ENCODE data around the gene TOP2B.

- TF ChIP-seq ZNF416 (tag by site-specific recombination; IDR thresholded peaks at IDR 0.05) (no peak), ZNF274 (IDR thresholded peaks at IDR 0.05; ENCODE audit: low read length) (no peak), ZNF274 (tag by site-specific recombination; IDR thresholded peaks at IDR 0.05; ENCODE audit: borderline replicate concordance) (no peak), ZNF830 (tag by site-specific recombination; IDR thresholded peaks at IDR 0.05; ENCODE audit: low read depth) (no peak), ZNF639 (tag by site-specific recombination; IDR thresholded peaks at IDR 0.05) (no peak), ZNF707 (tag by site-specific recombination; IDR thresholded peaks at IDR 0.05) (no peak), GLI4 (tag by site-specific recombination; IDR thresholded peaks at IDR 0.05) (no peak), ZNF558 (tag by site-specific recombination; IDR thresholded peaks at IDR 0.05) (no peak), PRDM2 (tag by site-specific recombination; IDR thresholded peaks at IDR 0.05; ENCODE audit: borderline replicate concordance) (no peak), OVOL3 (tag by site-specific recombination; IDR thresholded peaks at IDR 0.05) (no peak), ZNF843 (tag by site-specific recombination; IDR thresholded peaks at IDR 0.05) (no peak), ZFP69B (tag by site-specific recombination; IDR thresholded peaks at IDR 0.05) (no peak), ZNF623 (tag by site-specific recombination; IDR thresholded peaks at IDR 0.05) (no peak), ZNF138 (tag by site-specific recombination; IDR thresholded peaks at IDR 0.05; ENCODE audit: borderline replicate concordance) (no peak)
- TF ChIP-seq, protein P1, sequence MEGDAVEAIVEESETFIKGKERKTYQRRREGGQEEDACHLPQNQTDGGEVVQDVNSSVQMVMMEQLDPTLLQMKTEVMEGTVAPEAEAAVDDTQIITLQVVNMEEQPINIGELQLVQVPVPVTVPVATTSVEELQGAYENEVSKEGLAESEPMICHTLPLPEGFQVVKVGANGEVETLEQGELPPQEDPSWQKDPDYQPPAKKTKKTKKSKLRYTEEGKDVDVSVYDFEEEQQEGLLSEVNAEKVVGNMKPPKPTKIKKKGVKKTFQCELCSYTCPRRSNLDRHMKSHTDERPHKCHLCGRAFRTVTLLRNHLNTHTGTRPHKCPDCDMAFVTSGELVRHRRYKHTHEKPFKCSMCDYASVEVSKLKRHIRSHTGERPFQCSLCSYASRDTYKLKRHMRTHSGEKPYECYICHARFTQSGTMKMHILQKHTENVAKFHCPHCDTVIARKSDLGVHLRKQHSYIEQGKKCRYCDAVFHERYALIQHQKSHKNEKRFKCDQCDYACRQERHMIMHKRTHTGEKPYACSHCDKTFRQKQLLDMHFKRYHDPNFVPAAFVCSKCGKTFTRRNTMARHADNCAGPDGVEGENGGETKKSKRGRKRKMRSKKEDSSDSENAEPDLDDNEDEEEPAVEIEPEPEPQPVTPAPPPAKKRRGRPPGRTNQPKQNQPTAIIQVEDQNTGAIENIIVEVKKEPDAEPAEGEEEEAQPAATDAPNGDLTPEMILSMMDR (tag by site-specific recombination; IDR thresholded peaks at IDR 0.05), result no peak
Measured at GRCh38 chr3:25711090-25711489, 46.4 kb upstream of the TOP2B start.

All from HEK293 (cell line).